K562 (cell line): ENCODE data around the gene MTPN. TPM values are rescaled to one million over a fixed set of nuclear protein-coding genes. Genes with fewer than 3 reads are reported as not detected.

Experiments
- BDP1 ChIP-seq: IDR thresholded peaks from 3 replicates; pipeline ENCODE4 v1.6.1; 2011; ENCODE audit not compliant: insufficient read length, insufficient read depth
- BHLHE40 ChIP-seq: IDR thresholded peaks from 2 replicates; pipeline ENCODE4 v1.6.1; 2011; ENCODE audit warnings: low read length, improper control_type of control experiment
- BRF2 ChIP-seq: IDR thresholded peaks from 3 replicates; pipeline ENCODE4 v1.6.1; 2011; ENCODE audit warnings: borderline replicate concordance, mild to moderate bottlenecking; ENCODE audit not compliant: insufficient read length, insufficient read depth
- CHAMP1 ChIP-seq: fragments of 450-650 bp; IDR thresholded peaks from 2 replicates; pipeline ENCODE4 v1.6.1; 2016; ENCODE audit warnings: mild to moderate bottlenecking
- DMBX1 ChIP-seq: fragments of 250-450 bp; sonication (Bioruptor Pico); IDR thresholded peaks from 2 replicates; pipeline ENCODE4 v1.8.0; 2022; ENCODE audit warnings: inconsistent platforms, mild to moderate bottlenecking, moderate library complexity, borderline replicate concordance
- HNRNPK ChIP-seq: fragments of 200-400 bp; formaldehyde crosslinking; IDR thresholded peaks from one replicate; pipeline ENCODE4 v1.6.1; 2018; ENCODE audit warnings: mild to moderate bottlenecking, low read depth, low read length; ENCODE audit not compliant: poor library complexity, severe bottlenecking
- HOMEZ ChIP-seq: fragments of 250-450 bp; sonication (Bioruptor Pico); IDR thresholded peaks from 2 replicates; pipeline ENCODE4 v1.4.0; 2020; ENCODE audit warnings: mild to moderate bottlenecking, moderate library complexity
- NONO ChIP-seq, 2 experiments: fragments of 200-400 bp in 1 of 2; fragments of 450-650 bp in 1 of 2; formaldehyde crosslinking in 1 of 2; IDR thresholded peaks; 2 replicates each; pipeline ENCODE4 v1.6.1; 2017; ENCODE audit warnings: low read depth in 2 of 2, mild to moderate bottlenecking in 2 of 2, moderate library complexity in 2 of 2, low read length in 1 of 2
- NRF1 ChIP-seq, 2 experiments: fragments of 450-650 bp; IDR thresholded peaks in 1 of 2; conservative IDR thresholded peaks in 1 of 2; 2 replicates each; pipeline ENCODE4 v1.6.1; 2014; ENCODE audit warnings: mild to moderate bottlenecking in 2 of 2
- SMAD4 ChIP-seq: fragments of 250-450 bp; sonication (Bioruptor Pico); conservative IDR thresholded peaks from 2 replicates; pipeline ENCODE4 v1.8.0; 2021; ENCODE audit warnings: inconsistent platforms, mild to moderate bottlenecking, moderate library complexity
- SNAPC5 ChIP-seq: fragments of 250-450 bp; sonication (Bioruptor Pico); IDR thresholded peaks from 2 replicates; pipeline ENCODE4 v1.8.0; 2021; ENCODE audit warnings: moderate library complexity, mild to moderate bottlenecking, inconsistent platforms
- SNRNP70 ChIP-seq: fragments of 200-400 bp; formaldehyde crosslinking; optimal IDR thresholded peaks from 2 replicates; pipeline ENCODE3; 2017; ENCODE audit warnings: low read depth, low read length
- TBL1XR1 ChIP-seq, 2 experiments: IDR thresholded peaks; 2 replicates each; pipeline ENCODE4 v1.6.1; 2012; ENCODE audit warnings: improper control_type of control experiment in 2 of 2, low read length in 2 of 2, mild to moderate bottlenecking in 1 of 2
- ZC3H11A ChIP-seq: IDR thresholded peaks from 2 replicates; pipeline ENCODE4 v1.6.1; 2012; ENCODE audit warnings: low read depth, low read length, improper control_type of control experiment
- ZNF436 ChIP-seq: fragments of 250-450, 450-650 bp; sonication (Bioruptor Pico); formaldehyde crosslinking; IDR thresholded peaks from 2 replicates; pipeline ENCODE4 v1.7.0; 2020; ENCODE audit warnings: mild to moderate bottlenecking
- ZNF512 ChIP-seq: IDR thresholded peaks from 2 replicates; pipeline ENCODE4 v1.6.1; 2016; ENCODE audit warnings: missing genetic modification characterization, missing compliant biosample characterization
- ZNF740 ChIP-seq, 3 experiments: fragments of 200-800 bp in 1 of 3; sonication (Bioruptor generic) in 1 of 3; sonication (generic) in 1 of 3; formaldehyde crosslinking in 1 of 3; IDR thresholded peaks; 2 replicates each; pipeline versions ENCODE4 v1.6.1 to v1.8.0; 2016 to 2022; ENCODE audit warnings: mild to moderate bottlenecking in 2 of 3, missing compliant biosample characterization in 2 of 3, missing genetic modification characterization in 2 of 3, missing genetic modification reagents in 1 of 3
- ZNF785 ChIP-seq: fragments of 250-450 bp; sonication (Bioruptor Pico); IDR thresholded peaks from 2 replicates; pipeline ENCODE4 v1.4.0; 2020; ENCODE audit warnings: mild to moderate bottlenecking
- polyA plus RNA-seq, 8 experiments: library from polyadenylated mRNA; depleted of rRNA in 4 of 8; stranded (reverse) in 5 of 8; unstranded in 3 of 8; fragments of >200 nt; fragmentation: Nextera tagmentation in 2 of 8; fragmentation: Illumina TruSeq in 1 of 8; extraction: Ambion mirVana in 2 of 8; extraction: Trizol in 1 of 8; gene quantifications; 2 replicates each; pipeline versions ENCODE4 v1.2.1 to v1.2.3, GENCODE V29; 2011 to 2014; ENCODE audit warnings: inconsistent platforms in 1 of 8, missing spikeins in 1 of 8
- total RNA-seq, 7 experiments: library from RNA; depleted of rRNA in 6 of 7; stranded (reverse); fragments of >200 nt in 6 of 7; fragmentation: Illumina TruSeq in 2 of 7; extraction: Trizol in 2 of 7; gene quantifications; 2 replicates each; pipeline versions ENCODE4 v1.2.1 to v1.2.3, GENCODE V29; 2011 to 2021; ENCODE audit warnings: low replicate concordance in 1 of 7

Gene MTPN
- total and polyA plus RNA-seq, 9 of the 15 experiments (the other 6 are each of a cell fraction or from before 2014, with no cell fraction given): 68.5 to 261 (median 156) TPM

- TF ChIP-seq ZNF740 (CRISPR knock-in tag; IDR thresholded peaks at IDR 0.05) (no peak), ZNF740 (tag; IDR thresholded peaks at IDR 0.05) (peak in 1 of 2 experiments; percentile 82; a peak in 1 of 4 replicates), BHLHE40 (no peak), ZNF785 (CRISPR knock-in tag) (no peak), SMAD4 (CRISPR knock-in tag) (peak; percentile 68; the same call in 1 of the 2 replicates), SNAPC5 (CRISPR knock-in tag) (no peak), SNRNP70 (no peak), DMBX1 (no peak; the same call in 1 of the 2 replicates), ZC3H11A (no peak), BDP1 (no peak), HOMEZ (CRISPR knock-in tag) (no peak), HNRNPK (no peak), BRF2 (no peak), ZNF512 (tag) (no peak), NRF1 (conservative IDR thresholded peaks at IDR 0.05 in 1 of 2, IDR thresholded peaks at IDR 0.05 in 1 of 2) (no peak), ZNF436 (CRISPR knock-in tag) (no peak), CHAMP1 (no peak), TBL1XR1 (IDR thresholded peaks at IDR 0.05; ENCODE audit: low read length in 2 of 2) (peak; percentile 65 to 73; a peak in 2 of 4 replicates), NONO (IDR thresholded peaks at IDR 0.05; ENCODE audit: low read depth in 2 of 2, low read length in 1 of 2) (no peak)
Measured at GRCh38 chr7:135939261-135939812, 37.8 kb downstream of the MTPN start (continued).
